ENCODE measurements around the gene SSPN. TPM values are rescaled to one million over a fixed set of nuclear protein-coding genes. Genes with fewer than 3 reads are reported as not detected.

Gene SSPN
- total and polyA plus RNA-seq, 9 of the 15 experiments (the other 6 are each of a cell fraction or from before 2014, with no cell fraction given): 0.40 TPM; not detected in 8

DNA sequence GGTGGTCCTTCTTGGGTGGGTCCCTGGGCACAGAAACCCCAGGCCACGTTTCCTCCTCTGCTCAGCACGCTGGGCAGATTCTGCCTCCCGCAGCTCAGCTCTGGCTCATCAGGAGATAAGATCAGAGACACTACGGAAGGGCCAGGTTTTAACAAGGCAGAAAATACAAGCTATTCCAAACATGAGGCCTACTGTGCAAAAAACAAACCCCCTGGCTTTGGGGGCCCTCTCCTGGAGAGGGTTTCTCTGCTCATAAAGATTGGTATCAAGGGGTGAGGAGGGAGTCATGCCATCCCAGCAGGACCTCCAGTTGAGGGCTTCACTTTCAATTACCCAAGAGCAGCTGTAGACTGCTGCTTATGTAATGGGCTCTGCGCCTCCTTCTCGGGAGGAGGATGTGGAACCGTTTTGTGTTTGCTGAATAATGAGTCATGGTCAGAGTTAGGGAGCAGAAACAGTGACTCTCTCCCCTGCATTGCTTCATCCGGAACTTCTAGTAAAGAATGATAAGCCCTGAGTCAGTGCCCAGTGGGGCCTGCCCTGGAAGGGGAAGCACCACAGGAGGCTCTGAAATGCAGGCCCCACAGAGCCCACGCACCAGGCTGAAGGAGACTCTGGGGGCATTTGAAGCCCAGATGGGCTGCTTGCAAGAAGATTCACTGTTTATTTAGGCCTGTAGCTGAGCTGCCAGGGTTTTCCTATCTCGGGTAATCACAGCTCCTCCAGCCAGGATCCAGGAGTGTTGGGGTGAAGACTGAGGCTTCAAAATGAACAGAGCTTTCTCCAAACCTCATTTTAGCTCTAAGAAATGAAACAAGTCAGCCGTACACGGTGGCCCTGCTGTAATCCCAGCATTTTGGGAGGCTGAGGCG, 79.3 kb downstream of the SSPN start (continued):
- TF ChIP-seq, protein P1, sequence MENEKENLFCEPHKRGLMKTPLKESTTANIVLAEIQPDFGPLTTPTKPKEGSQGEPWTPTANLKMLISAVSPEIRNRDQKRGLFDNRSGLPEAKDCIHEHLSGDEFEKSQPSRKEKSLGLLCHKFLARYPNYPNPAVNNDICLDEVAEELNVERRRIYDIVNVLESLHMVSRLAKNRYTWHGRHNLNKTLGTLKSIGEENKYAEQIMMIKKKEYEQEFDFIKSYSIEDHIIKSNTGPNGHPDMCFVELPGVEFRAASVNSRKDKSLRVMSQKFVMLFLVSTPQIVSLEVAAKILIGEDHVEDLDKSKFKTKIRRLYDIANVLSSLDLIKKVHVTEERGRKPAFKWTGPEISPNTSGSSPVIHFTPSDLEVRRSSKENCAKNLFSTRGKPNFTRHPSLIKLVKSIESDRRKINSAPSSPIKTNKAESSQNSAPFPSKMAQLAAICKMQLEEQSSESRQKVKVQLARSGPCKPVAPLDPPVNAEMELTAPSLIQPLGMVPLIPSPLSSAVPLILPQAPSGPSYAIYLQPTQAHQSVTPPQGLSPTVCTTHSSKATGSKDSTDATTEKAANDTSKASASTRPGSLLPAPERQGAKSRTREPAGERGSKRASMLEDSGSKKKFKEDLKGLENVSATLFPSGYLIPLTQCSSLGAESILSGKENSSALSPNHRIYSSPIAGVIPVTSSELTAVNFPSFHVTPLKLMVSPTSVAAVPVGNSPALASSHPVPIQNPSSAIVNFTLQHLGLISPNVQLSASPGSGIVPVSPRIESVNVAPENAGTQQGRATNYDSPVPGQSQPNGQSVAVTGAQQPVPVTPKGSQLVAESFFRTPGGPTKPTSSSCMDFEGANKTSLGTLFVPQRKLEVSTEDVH (IDR thresholded peaks at IDR 0.05; ENCODE audit: low read depth, partially characterized antibody): no peak
- peak; percentile 47 for TF ChIP-seq NFIC (IDR thresholded peaks at IDR 0.05)
- no peak for TF ChIP-seq ZNF347 (CRISPR knock-in tag; IDR thresholded peaks at IDR 0.05; ENCODE audit: low read depth)
- TF ChIP-seq ZFP36 (IDR thresholded peaks at IDR 0.05; ENCODE audit: low read depth, low read length, partially characterized antibody): peak; percentile 4
- TF ChIP-seq, protein P2, sequence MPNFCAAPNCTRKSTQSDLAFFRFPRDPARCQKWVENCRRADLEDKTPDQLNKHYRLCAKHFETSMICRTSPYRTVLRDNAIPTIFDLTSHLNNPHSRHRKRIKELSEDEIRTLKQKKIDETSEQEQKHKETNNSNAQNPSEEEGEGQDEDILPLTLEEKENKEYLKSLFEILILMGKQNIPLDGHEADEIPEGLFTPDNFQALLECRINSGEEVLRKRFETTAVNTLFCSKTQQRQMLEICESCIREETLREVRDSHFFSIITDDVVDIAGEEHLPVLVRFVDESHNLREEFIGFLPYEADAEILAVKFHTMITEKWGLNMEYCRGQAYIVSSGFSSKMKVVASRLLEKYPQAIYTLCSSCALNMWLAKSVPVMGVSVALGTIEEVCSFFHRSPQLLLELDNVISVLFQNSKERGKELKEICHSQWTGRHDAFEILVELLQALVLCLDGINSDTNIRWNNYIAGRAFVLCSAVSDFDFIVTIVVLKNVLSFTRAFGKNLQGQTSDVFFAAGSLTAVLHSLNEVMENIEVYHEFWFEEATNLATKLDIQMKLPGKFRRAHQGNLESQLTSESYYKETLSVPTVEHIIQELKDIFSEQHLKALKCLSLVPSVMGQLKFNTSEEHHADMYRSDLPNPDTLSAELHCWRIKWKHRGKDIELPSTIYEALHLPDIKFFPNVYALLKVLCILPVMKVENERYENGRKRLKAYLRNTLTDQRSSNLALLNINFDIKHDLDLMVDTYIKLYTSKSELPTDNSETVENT (CRISPR knock-in tag; IDR thresholded peaks at IDR 0.05): no peak
- peak in 1 of 2 experiments; percentile 86; a peak in 2 of 4 replicates for TF ChIP-seq TBL1XR1 (IDR thresholded peaks at IDR 0.05; ENCODE audit: low read length in 2 of 2)
- TF ChIP-seq, protein P3, sequence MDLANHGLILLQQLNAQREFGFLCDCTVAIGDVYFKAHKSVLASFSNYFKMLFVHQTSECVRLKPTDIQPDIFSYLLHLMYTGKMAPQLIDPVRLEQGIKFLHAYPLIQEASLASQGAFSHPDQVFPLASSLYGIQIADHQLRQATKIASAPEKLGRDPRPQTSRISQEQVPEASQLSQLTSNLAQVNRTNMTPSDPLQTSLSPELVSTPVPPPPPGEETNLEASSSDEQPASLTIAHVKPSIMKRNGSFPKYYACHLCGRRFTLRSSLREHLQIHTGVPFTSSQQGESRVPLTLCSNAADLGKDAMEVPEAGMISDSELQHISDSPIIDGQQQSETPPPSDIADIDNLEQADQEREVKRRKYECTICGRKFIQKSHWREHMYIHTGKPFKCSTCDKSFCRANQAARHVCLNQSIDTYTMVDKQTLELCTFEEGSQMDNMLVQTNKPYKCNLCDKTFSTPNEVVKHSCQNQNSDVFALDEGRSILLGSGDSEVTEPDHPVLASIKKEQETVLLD (IDR thresholded peaks at IDR 0.05): peak; percentile 62; the same call in 1 of the 2 replicates
- TF ChIP-seq ZKSCAN3 (CRISPR knock-in tag; IDR thresholded peaks at IDR 0.05): no peak
- TF ChIP-seq NFRKB (IDR thresholded peaks at IDR 0.05; ENCODE audit: low read depth): peak; percentile 62
- TF ChIP-seq CBX5 (IDR thresholded peaks at IDR 0.05; ENCODE audit: borderline replicate concordance, low read depth): no peak
- no peak for TF ChIP-seq ZNF780A (CRISPR knock-in tag; IDR thresholded peaks at IDR 0.05)
- TF ChIP-seq ZNF583 (CRISPR knock-in tag; IDR thresholded peaks at IDR 0.05): peak; percentile 61
- no peak for TF ChIP-seq ZNF76 (CRISPR knock-in tag; IDR thresholded peaks at IDR 0.05; ENCODE audit: borderline replicate concordance)
- peak; percentile 97 for TF ChIP-seq ZNF24 (IDR thresholded peaks at IDR 0.05)
- TF ChIP-seq RBM25 (IDR thresholded peaks at IDR 0.05; ENCODE audit: low read depth, low read length, severe bottlenecking): no peak
- no peak for TF ChIP-seq RBM15 (IDR thresholded peaks at IDR 0.05; ENCODE audit: insufficient read depth, low read length)
- no peak for TF ChIP-seq CBX2 (IDR thresholded peaks at IDR 0.05; ENCODE audit: insufficient read depth, low read length, poor library complexity, severe bottlenecking)
- peak; percentile 95 for TF ChIP-seq CEBPG (CRISPR knock-in tag; IDR thresholded peaks at IDR 0.05)
- peak; percentile 97 to 98 for TF ChIP-seq CEBPG (tag; conservative IDR thresholded peaks at IDR 0.05 in 1 of 2, IDR thresholded peaks at IDR 0.05 in 1 of 2)
- TF ChIP-seq STAT5A (IDR thresholded peaks at IDR 0.05; ENCODE audit: borderline replicate concordance, low read length): peak; percentile 34; the same call in 1 of the 2 replicates
- TF ChIP-seq ZNF586 (CRISPR knock-in tag; conservative IDR thresholded peaks at IDR 0.05): no peak
- TF ChIP-seq HIVEP1 (CRISPR knock-in tag; IDR thresholded peaks at IDR 0.05): 0 out of 2 replicates have a peak, but pooled peaks have one; percentile 14

All from K562 (cell line).